ENCODE measurements around the gene MSL1.

Gene MSL1

DNA sequence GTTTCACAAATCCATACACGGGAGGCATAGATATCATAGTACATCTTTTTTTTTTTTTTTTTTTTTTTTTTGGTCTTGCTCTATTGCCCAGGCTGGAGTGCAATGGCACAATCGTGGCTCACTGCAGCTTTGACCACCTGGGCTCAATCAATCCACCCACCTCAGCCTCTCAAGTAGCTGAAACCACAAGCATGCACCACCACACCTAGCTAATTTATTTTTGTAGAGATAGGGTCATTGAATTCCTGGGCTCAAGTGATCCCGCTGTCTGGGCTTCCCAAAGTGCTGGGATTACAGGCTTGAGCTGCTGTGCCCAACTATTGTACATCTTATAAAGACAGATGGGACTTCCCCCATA, 52.0 kb downstream of the MSL1 start:
- Histone ChIP-seq H3K18ac (ENCODE audit: low read length) (no peak overlapping the region), H3K79me1 (ENCODE audit: low read depth, low read length) (no peaks in the 10 kb centered on the region), H3K4ac (ENCODE audit: low read length) (no peak overlapping the region), H4K8ac (ENCODE audit: low read depth, low read length) (no peak overlapping the region), H2AK5ac (ENCODE audit: low read depth, low read length) (no peak overlapping the region), H2BK5ac (ENCODE audit: low read length) (no peak overlapping the region), H3K4me2 (ENCODE audit: insufficient read depth, low read length, poor library complexity, severe bottlenecking) (no peak overlapping the region), H3K23ac (ENCODE audit: low read depth, low read length, poor library complexity) (no peak overlapping the region), H3K4me1 (ENCODE audit: control insufficient read depth in 2 of 2, insufficient read depth in 1 of 2, low read depth in 1 of 2, low read length in 2 of 2) (peaks cover 5 to 21% of the 10 kb centered on the region in 2 donors), H4K91ac (ENCODE audit: low read depth, low read length, poor library complexity) (no peak overlapping the region), H3K27me3 (ENCODE audit: control insufficient read depth in 3 of 3, insufficient read depth in 3 of 3, low read depth in 1 of 3, low read length in 3 of 3) (no peaks in the 10 kb centered on the region), H2AFZ (ENCODE audit: low read length) (no peak overlapping the region), H2BK120ac (ENCODE audit: low read depth, low read length) (no peak overlapping the region), H3K9ac (ENCODE audit: low read depth, low read length, poor library complexity) (no peak overlapping the region), H3K4me3 (ENCODE audit: low read length in 2 of 2) (no peak overlapping the region), H3K14ac (ENCODE audit: low read length) (no peak overlapping the region), H2BK12ac (ENCODE audit: low read length) (no peak overlapping the region), H3K36me3 (replicated peaks in 1 of 2; ENCODE audit: control insufficient read depth in 2 of 2, insufficient read depth in 2 of 2, low read length in 2 of 2) (peaks cover 28 to 88% of the 10 kb centered on the region in 2 donors), H3K27ac (replicated peaks; ENCODE audit: low read length) (no peak overlapping the region), H2BK15ac (ENCODE audit: low read length) (no peak overlapping the region), H3K9me3 (replicated peaks in 1 of 2; ENCODE audit: control insufficient read depth in 2 of 2, insufficient read depth in 1 of 2, low read depth in 1 of 2, low read length in 2 of 2) (no peaks in the 10 kb centered on the region)
- DNase-seq (ENCODE audit: low spot score): no peak
- WGBS, 2 donors (ENCODE audit: extremely low coverage in 2 of 2, insufficient read length in 2 of 2, insufficient replicate concordance in 1 of 2): no CpG with 5 or more reads among the region's 3 CpGs

DNA sequence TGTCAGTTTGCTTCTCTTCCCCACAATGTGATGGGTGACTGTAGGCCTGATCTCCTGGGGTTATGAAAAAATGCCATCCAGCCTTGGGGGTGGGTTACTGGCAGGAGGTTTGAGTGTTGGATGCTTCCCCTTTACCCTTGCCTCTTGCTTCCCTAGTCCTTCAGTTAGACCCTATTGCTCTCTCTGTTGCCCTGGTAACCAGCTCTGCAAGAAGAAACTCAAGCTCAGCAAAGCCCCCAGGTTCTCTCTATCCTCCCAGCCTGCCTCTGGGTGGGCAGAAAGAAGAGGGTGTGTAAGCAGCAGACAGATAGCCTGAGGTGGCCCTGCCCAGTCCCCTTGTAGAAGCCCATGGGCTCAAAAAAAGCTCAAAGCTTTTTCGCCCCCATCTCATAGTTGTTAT, 52.7 kb downstream of the MSL1 start:
- Histone ChIP-seq H3K18ac (ENCODE audit: low read length) (no peak overlapping the region), H3K27me3 (ENCODE audit: control insufficient read depth in 3 of 3, insufficient read depth in 3 of 3, low read depth in 1 of 3, low read length in 3 of 3) (no peaks in the 10 kb centered on the region), H3K9me3 (replicated peaks in 1 of 2; ENCODE audit: control insufficient read depth in 2 of 2, insufficient read depth in 1 of 2, low read depth in 1 of 2, low read length in 2 of 2) (no peaks in the 10 kb centered on the region), H2BK15ac (ENCODE audit: low read length) (no peak overlapping the region), H4K8ac (ENCODE audit: low read depth, low read length) (no peak overlapping the region), H3K23ac (ENCODE audit: low read depth, low read length, poor library complexity) (no peak overlapping the region), H3K36me3 (replicated peaks in 1 of 2; ENCODE audit: control insufficient read depth in 2 of 2, insufficient read depth in 2 of 2, low read length in 2 of 2) (peaks cover 23 to 81% of the 10 kb centered on the region in 2 donors), H2BK120ac (ENCODE audit: low read depth, low read length) (no peak overlapping the region), H4K91ac (ENCODE audit: low read depth, low read length, poor library complexity) (no peak overlapping the region), H2BK12ac (ENCODE audit: low read length) (no peak overlapping the region), H3K4me2 (ENCODE audit: insufficient read depth, low read length, poor library complexity, severe bottlenecking) (no peak overlapping the region), H2BK5ac (ENCODE audit: low read length) (no peak overlapping the region), H3K9ac (ENCODE audit: low read depth, low read length, poor library complexity) (no peak overlapping the region), H3K27ac (replicated peaks; ENCODE audit: low read length) (peak overlapping the region; percentile 13), H3K4ac (ENCODE audit: low read length) (no peak overlapping the region), H3K4me3 (ENCODE audit: low read length in 2 of 2) (no peak overlapping the region), H3K79me1 (ENCODE audit: low read depth, low read length) (no peaks in the 10 kb centered on the region), H3K14ac (ENCODE audit: low read length) (no peak overlapping the region), H2AK5ac (ENCODE audit: low read depth, low read length) (no peak overlapping the region), H2AFZ (ENCODE audit: low read length) (no peak overlapping the region), H3K4me1 (ENCODE audit: control insufficient read depth in 2 of 2, insufficient read depth in 1 of 2, low read depth in 1 of 2, low read length in 2 of 2) (peaks cover 5 to 21% of the 10 kb centered on the region in 2 donors)
- WGBS, 2 donors (ENCODE audit: extremely low coverage in 2 of 2, insufficient read length in 2 of 2, insufficient replicate concordance in 1 of 2): no CpG with 5 or more reads among the region's 1 CpG
- no peak for DNase-seq (ENCODE audit: low spot score)

DNA sequence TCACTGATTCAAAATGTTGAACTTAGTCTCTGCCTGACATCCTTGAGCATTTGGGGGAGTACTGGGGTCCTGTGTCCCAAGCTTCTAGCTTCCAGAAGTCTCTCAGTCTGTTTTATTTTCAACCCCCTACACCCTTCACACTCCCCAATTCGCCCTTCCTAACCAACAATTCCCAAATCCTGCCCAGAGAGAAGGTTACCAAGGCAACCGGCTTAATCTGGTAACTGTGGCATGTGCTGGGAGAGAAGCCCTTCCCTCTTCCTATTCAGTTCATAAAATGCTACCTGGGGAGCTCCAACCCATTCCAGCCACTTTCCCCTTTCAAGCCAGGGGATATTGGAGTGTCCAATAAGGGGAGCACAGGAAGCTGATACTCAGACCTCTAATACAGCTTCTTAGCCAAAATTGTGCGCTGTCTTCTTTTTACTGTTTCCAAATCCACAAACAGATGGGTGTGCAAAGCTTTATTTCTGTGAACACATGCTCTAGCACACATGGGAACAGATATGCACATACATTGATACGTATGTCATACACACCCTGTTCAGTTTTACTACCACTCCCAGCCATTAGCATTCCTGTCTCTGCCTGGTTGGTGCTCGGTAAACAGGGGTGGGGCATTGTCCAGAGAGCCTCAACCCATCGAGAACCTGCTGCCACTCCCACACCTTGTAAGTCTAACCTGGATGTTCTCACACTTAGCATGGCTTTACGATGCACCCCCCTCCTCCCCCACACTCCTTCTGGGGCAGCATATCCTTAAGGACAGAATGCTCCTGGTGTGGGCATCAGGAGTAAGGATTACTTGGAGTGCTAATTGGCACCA, 54.4 kb downstream of the MSL1 start:
- no peak overlapping the region for H4K91ac ChIP-seq (ENCODE audit: low read depth, low read length, poor library complexity)
- no peak overlapping the region for H4K8ac ChIP-seq (ENCODE audit: low read depth, low read length)
- H2AK5ac ChIP-seq (ENCODE audit: low read depth, low read length): no peak overlapping the region
- no peaks in the 10 kb centered on the region for H3K27me3 ChIP-seq (ENCODE audit: control insufficient read depth in 3 of 3, insufficient read depth in 3 of 3, low read depth in 1 of 3, low read length in 3 of 3)
- no peak for DNase-seq (ENCODE audit: low spot score)
- no peak overlapping the region for H2BK5ac ChIP-seq (ENCODE audit: low read length)
- H2BK12ac ChIP-seq (ENCODE audit: low read length): peak overlapping the region; percentile 46
- no peak overlapping the region for H3K4me2 ChIP-seq (ENCODE audit: insufficient read depth, low read length, poor library complexity, severe bottlenecking)
- no peak overlapping the region for H3K4me3 ChIP-seq (ENCODE audit: low read length in 2 of 2)
- H3K27ac ChIP-seq (replicated peaks; ENCODE audit: low read length): peak overlapping the region; percentile 33
- H3K36me3 ChIP-seq (replicated peaks in 1 of 2; ENCODE audit: control insufficient read depth in 2 of 2, insufficient read depth in 2 of 2, low read length in 2 of 2): peaks cover 15 to 77% of the 10 kb centered on the region in 2 donors
- H2BK120ac ChIP-seq (ENCODE audit: low read depth, low read length): no peak overlapping the region
- WGBS, 2 donors (ENCODE audit: extremely low coverage in 2 of 2, insufficient read length in 2 of 2, insufficient replicate concordance in 1 of 2): 100% methylated on average over 1 of the region's 7 CpGs; no CpG with 5 or more reads in 1 of the 2 donors
- no peaks in the 10 kb centered on the region for H3K79me1 ChIP-seq (ENCODE audit: low read depth, low read length)
- no peak overlapping the region for H2AFZ ChIP-seq (ENCODE audit: low read length)
- no peak overlapping the region for H3K18ac ChIP-seq (ENCODE audit: low read length)
- peaks cover 5 to 27% of the 10 kb centered on the region in 2 donors for H3K4me1 ChIP-seq (ENCODE audit: control insufficient read depth in 2 of 2, insufficient read depth in 1 of 2, low read depth in 1 of 2, low read length in 2 of 2)
- H3K23ac ChIP-seq (ENCODE audit: low read depth, low read length, poor library complexity): no peak overlapping the region
- H2BK15ac ChIP-seq (ENCODE audit: low read length): peak overlapping the region; percentile 41
- H3K14ac ChIP-seq (ENCODE audit: low read length): no peak overlapping the region
- peak overlapping the region; percentile 25 for H3K4ac ChIP-seq (ENCODE audit: low read length)
- H3K9me3 ChIP-seq (replicated peaks in 1 of 2; ENCODE audit: control insufficient read depth in 2 of 2, insufficient read depth in 1 of 2, low read depth in 1 of 2, low read length in 2 of 2): no peaks in the 10 kb centered on the region
- H3K9ac ChIP-seq (ENCODE audit: low read depth, low read length, poor library complexity): no peak overlapping the region

DNA sequence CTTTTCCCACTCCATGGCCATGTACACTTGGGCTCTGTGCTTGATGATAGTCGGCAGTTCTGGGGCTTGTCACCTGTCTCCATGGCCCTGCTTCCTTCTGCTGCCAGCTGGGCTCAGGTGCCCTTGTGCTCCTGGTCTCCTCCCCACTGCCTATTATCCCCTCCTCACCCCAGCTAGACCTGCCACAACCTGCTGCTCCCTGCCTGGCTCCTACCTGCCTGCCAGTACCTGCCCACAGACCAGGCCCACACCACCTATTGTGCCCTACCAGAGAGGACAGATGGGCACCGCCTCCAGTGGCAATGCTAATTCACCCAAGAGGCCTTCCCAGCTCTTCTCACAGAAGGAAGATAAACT, 55.0 kb downstream of the MSL1 start:
- Histone ChIP-seq H3K9ac (ENCODE audit: low read depth, low read length, poor library complexity) (no peak overlapping the region), H3K4me2 (ENCODE audit: insufficient read depth, low read length, poor library complexity, severe bottlenecking) (no peak overlapping the region), H4K8ac (ENCODE audit: low read depth, low read length) (no peak overlapping the region), H2BK12ac (ENCODE audit: low read length) (peak overlapping the region; percentile 46), H2AK5ac (ENCODE audit: low read depth, low read length) (peak overlapping the region; percentile 36), H3K36me3 (replicated peaks in 1 of 2; ENCODE audit: control insufficient read depth in 2 of 2, insufficient read depth in 2 of 2, low read length in 2 of 2) (peaks cover 9 to 76% of the 10 kb centered on the region in 2 donors), H3K27ac (replicated peaks; ENCODE audit: low read length) (peak overlapping the region; percentile 33), H2BK120ac (ENCODE audit: low read depth, low read length) (no peak overlapping the region), H4K91ac (ENCODE audit: low read depth, low read length, poor library complexity) (no peak overlapping the region), H2BK15ac (ENCODE audit: low read length) (peak overlapping the region; percentile 41), H2BK5ac (ENCODE audit: low read length) (no peak overlapping the region), H3K4me3 (ENCODE audit: low read length in 2 of 2) (peak overlapping the region in 1 of 2 donors; percentile 5), H3K14ac (ENCODE audit: low read length) (no peak overlapping the region), H3K9me3 (replicated peaks in 1 of 2; ENCODE audit: control insufficient read depth in 2 of 2, insufficient read depth in 1 of 2, low read depth in 1 of 2, low read length in 2 of 2) (no peaks in the 10 kb centered on the region), H2AFZ (ENCODE audit: low read length) (no peak overlapping the region), H3K23ac (ENCODE audit: low read depth, low read length, poor library complexity) (no peak overlapping the region), H3K4me1 (ENCODE audit: control insufficient read depth in 2 of 2, insufficient read depth in 1 of 2, low read depth in 1 of 2, low read length in 2 of 2) (peaks cover 5 to 27% of the 10 kb centered on the region in 2 donors), H3K18ac (ENCODE audit: low read length) (no peak overlapping the region), H3K79me1 (ENCODE audit: low read depth, low read length) (no peaks in the 10 kb centered on the region), H3K27me3 (ENCODE audit: control insufficient read depth in 3 of 3, insufficient read depth in 3 of 3, low read depth in 1 of 3, low read length in 3 of 3) (no peaks in the 10 kb centered on the region), H3K4ac (ENCODE audit: low read length) (peak overlapping the region; percentile 25)
- no peak for DNase-seq (ENCODE audit: low spot score)
- no CpG with 5 or more reads among the region's 2 CpGs for WGBS, 2 donors (ENCODE audit: extremely low coverage in 2 of 2, insufficient read length in 2 of 2, insufficient replicate concordance in 1 of 2)

Data from neuronal stem cell (in vitro differentiated cells).